DOHH2 (cell line): ENCODE measurements around the gene ANKRD33B.

Experiments
- EZH2phosphoT487 ChIP-seq: fragments of 200-600 bp; sonication (generic); IDR thresholded peaks from 2 replicates; pipeline ENCODE4 v1.6.1; 2017; ENCODE audit warnings: borderline replicate concordance, mild to moderate bottlenecking, antibody characterized with exemption, low read length, moderate library complexity, mixed read lengths
- TF ChIP-seq, protein P1 (sequence below): fragments of 200-600 bp; sonication (generic); IDR thresholded peaks from one replicate; pipeline ENCODE4 v1.5.1; 2014; ENCODE audit warnings: antibody characterized with exemption, mild to moderate bottlenecking, low read depth, low read length; ENCODE audit not compliant: poor library complexity, severe bottlenecking

GRCh38 chr5:10556289-10556807 lies 7.5 kb upstream of the ANKRD33B start:
- TF ChIP-seq, protein P1, sequence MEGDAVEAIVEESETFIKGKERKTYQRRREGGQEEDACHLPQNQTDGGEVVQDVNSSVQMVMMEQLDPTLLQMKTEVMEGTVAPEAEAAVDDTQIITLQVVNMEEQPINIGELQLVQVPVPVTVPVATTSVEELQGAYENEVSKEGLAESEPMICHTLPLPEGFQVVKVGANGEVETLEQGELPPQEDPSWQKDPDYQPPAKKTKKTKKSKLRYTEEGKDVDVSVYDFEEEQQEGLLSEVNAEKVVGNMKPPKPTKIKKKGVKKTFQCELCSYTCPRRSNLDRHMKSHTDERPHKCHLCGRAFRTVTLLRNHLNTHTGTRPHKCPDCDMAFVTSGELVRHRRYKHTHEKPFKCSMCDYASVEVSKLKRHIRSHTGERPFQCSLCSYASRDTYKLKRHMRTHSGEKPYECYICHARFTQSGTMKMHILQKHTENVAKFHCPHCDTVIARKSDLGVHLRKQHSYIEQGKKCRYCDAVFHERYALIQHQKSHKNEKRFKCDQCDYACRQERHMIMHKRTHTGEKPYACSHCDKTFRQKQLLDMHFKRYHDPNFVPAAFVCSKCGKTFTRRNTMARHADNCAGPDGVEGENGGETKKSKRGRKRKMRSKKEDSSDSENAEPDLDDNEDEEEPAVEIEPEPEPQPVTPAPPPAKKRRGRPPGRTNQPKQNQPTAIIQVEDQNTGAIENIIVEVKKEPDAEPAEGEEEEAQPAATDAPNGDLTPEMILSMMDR: no peak
- no peak for TF ChIP-seq EZH2phosphoT487
